Esophagus mucosa (tissue), 1 donor: Measurements from ENCODE around the gene DIP2B. TPM values are rescaled to one million over a fixed set of nuclear protein-coding genes. Genes with fewer than 3 reads are reported as not detected.

Source experiments
- ATAC-seq: fragments of 200-7000 bp; cut with Tn5 transposase; one replicate; pipeline ENCODE4 v1.9.1; 2020
- total RNA-seq: library from RNA; stranded (reverse); gene quantifications from one replicate; pipeline ENCODE4 v1.2.4, GENCODE V29; 2023
- donor health status: DM: yes; HTN: yes; CAD: no.

The DIP2B gene
- total RNA-seq, 1 donor from 2014 or later: 35.3 TPM

GRCh38 chr12:50581226-50582184, 76.7 kb downstream of the DIP2B start:
- peak; percentile 89 for ATAC-seq

GRCh38 chr12:50584135-50584534, 79.3 kb downstream of the DIP2B start:
- ATAC-seq: no peak

GRCh38 chr12:50589650-50590435, 85.1 kb downstream of the DIP2B start:
- no peak for ATAC-seq

GRCh38 chr12:50590869-50591268, 86.1 kb downstream of the DIP2B start:
- ATAC-seq: no peak

DNA sequence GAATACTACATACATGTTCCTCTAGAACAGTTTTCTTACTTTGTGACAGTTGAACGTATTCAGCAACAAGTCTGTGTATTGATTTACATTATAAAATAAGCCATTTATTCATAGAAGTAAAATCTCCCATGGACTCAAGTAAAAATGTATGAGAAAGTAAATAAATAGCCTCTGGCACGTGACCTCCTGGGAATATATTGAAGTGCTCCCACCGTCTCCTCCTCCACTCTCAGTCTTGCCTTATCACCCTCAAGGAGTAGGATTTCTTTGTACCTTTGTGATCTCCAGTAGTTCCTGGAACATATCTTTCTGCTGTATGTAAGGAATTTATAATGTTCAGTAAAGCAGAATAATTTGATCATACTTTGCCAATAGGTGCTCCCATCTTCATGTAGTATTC, 90.9 kb downstream of the DIP2B start:
- no peak for ATAC-seq

DNA sequence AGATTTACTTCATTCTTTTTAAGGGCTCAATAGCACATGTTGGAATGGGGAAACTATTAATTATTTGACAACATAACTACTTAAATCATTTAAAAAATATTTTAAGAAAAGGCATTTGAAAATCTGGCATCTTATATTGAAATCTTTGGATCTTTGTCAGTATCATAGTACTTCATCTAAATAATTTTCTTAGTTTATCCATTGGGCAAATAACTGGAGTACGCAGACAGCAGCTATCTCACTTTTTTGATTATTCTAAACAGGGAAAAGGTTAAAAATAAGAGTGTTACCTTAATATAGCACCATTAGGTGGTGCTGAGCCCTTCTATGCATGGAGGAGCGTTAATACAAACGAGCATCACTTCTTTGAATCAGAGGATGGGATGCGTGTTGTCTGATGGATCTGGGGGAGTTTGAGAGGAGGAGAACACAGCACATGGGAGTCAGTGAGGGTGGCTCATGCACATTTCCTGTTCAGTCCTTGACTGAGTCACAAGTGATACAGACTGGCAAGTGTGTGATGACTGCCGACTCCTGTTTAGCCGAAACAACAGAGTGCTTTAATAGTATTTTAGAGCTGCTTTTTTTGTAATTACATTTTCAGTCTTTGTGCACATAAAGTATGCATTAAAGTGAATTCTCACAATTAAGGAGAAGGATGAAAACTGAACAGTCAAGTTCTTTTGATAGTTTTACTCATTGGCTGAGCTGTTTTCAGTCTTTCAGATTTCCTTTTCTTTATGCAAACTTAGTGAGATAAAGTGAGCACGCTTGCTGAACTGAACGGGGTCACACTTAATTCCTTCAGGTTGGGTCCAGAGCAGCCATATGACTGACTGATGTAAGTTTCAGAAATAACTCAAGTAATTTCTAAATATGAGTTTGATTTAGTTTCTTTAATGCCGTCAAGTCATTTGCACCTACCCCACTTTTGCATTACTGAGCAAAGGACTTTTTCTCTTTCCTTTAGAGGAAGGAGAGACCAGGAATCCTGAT, 92.7 kb downstream of the DIP2B start:
- peak; percentile 90 for ATAC-seq

- no peak for ATAC-seq
Observed at GRCh38 chr12:50598321-50598862, 93.6 kb downstream of the DIP2B start.

GRCh38 chr12:50599366-50600095, 94.7 kb downstream of the DIP2B start:
- no peak for ATAC-seq

DNA sequence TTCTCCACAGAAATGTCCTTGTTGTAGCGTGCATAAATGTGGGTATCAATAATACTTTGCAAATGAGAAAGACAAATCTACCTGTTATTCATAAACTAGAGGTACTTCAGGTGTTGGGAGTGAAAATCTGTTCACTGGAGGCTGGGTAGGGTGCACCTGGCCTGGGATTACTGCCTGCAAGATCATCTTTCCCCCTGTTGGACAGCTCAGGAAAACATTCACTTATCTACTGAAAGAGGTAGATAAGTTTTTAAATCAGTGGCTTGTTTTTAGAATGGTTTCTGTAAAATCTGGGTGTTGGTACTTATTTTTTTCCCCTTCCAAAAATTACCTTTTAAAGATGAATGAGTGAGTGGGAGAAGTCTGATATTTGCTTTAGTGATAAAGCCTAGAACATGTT, 95.6 kb downstream of the DIP2B start:
- ATAC-seq: no peak

GRCh38 chr12:50603817-50604639, 99.2 kb downstream of the DIP2B start:
- peak; percentile 46 for ATAC-seq

- no peak for ATAC-seq
Observed at GRCh38 chr12:50604640-50604920, 99.8 kb downstream of the DIP2B start.

- no peak for ATAC-seq
Observed at GRCh38 chr12:50606675-50607375, 102.0 kb downstream of the DIP2B start.

DNA sequence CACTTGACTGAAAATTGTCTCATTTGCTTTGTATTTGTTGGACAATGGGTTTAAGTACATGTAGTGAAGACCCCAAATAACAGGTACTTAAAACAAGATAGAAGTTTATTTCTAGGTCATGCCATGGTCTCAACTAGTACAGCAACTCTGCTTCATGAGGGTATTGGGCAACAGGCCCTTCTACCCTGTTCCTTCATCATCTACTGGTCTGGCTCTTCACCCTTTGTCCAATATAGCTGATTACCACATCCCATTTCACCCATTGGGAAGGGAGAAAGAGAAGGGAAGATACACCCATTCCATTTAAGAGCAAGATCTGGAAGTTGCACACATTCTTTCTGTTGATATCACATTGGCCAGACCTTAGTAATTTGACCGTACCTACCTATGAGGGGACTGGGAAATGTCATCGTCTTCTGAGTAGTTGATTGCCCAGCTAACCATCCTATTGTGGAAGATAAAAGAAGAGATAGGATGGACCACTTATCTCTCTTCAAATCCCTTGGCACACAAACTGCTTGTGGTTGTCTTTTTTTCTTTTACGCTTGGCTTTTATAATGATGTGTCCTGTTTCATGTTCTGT, 104.6 kb downstream of the DIP2B start:
- ATAC-seq: no peak

GRCh38 chr12:50610171-50610570, 105.4 kb downstream of the DIP2B start:
- ATAC-seq: no peak

DNA sequence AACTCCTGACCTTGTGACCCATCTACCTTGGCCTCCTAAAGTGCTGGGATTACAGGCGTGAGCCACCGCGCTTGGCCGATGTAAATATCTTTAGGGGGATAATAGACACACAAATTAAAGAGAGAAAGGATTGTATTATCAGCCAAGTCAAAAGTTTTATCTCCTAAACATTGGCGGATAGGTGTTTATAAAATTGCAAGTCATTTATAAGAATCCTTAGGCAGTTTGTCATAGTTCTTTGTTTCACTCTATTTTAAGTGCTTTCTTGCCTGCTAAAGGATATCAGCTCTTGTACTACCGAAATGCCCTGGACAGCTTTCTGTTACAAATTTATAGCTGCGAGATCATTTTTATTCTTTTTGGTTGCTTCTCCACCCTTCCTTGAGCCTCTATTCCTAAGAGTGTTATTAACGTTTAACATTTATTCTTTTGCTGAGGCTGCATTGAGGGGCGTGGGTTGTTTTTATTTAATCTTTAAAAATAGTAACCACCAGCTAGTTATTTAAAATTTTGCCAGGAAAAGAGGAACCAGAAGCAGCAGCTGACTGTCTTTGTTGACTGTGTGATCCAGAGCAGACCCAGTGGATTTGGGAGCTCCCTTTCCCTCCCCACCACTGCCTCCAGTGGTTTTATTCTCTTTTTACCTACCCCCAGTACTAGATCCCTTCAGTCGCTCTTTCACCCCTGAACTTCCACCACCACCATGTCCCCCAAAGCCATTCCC, 106.4 kb downstream of the DIP2B start:
- ATAC-seq: no peak

DNA sequence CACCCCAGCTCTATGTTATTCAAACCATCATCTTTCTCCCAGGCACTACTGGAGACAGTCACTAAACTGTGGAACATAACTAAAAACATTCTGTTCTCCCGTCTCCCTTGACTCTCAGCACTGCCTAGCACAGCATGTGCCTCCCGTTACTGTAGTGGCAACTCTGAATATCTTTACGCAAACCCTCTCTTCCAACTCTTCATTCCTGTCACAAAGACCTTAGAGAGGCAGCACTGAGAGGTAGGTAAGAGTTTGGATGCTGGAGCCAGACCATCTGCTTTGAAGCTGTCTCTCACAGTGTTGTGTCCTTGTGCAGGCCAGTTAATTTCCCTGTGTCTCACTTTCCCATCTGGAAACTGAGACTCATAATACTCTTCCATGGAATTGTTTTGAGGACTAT, 108.1 kb downstream of the DIP2B start:
- no peak for ATAC-seq

- ATAC-seq: no peak
Observed at GRCh38 chr12:50613463-50613862, 108.7 kb downstream of the DIP2B start.

GRCh38 chr12:50614167-50614759, 109.5 kb downstream of the DIP2B start:
- ATAC-seq: peak; percentile 32
